ENCODE data around the gene ZNF592. TPM values are rescaled to one million over a fixed set of nuclear protein-coding genes. Genes with fewer than 3 reads are reported as not detected.

ZNF592 gene
- total and polyA plus RNA-seq, 9 of the 15 experiments (the other 6 are each of a cell fraction or from before 2014, with no cell fraction given): 0.88 to 23.8 (median 7.4) TPM

DNA sequence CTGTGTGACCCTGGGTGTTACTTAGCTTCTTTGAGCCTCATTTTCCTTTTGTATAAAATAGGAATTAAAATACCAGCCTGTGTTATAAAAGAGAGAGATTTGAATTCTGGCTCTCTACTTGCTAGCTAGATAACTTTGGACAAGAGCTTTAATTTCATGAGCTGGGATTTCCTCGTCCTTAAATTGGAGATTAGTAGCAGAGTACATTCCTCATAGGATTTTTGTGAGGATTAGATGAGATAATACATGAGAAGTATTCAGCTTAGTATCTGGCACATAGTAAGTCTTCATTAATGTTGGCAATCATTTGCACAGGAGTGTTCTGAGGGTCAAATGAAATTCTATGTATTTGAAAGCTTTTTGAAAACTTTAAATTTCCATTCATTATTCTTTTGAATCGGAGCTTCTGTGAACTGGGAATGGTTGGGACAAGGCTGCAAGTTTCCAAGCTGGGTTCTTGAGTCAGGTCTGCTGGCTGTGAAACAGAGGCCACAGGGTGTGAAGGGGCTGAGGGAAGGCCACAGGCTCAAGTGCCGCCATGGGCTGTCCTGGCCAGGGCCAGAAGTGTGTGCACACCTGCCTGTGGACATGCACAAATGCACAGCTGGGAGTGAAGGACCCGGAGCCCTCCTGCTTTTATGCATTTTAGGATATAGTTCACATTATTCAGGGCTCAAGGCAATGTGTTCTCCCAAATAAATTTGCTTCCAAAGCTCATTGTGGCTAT, 86.0 kb downstream of the ZNF592 start (continued):
- TF ChIP-seq, protein P1, sequence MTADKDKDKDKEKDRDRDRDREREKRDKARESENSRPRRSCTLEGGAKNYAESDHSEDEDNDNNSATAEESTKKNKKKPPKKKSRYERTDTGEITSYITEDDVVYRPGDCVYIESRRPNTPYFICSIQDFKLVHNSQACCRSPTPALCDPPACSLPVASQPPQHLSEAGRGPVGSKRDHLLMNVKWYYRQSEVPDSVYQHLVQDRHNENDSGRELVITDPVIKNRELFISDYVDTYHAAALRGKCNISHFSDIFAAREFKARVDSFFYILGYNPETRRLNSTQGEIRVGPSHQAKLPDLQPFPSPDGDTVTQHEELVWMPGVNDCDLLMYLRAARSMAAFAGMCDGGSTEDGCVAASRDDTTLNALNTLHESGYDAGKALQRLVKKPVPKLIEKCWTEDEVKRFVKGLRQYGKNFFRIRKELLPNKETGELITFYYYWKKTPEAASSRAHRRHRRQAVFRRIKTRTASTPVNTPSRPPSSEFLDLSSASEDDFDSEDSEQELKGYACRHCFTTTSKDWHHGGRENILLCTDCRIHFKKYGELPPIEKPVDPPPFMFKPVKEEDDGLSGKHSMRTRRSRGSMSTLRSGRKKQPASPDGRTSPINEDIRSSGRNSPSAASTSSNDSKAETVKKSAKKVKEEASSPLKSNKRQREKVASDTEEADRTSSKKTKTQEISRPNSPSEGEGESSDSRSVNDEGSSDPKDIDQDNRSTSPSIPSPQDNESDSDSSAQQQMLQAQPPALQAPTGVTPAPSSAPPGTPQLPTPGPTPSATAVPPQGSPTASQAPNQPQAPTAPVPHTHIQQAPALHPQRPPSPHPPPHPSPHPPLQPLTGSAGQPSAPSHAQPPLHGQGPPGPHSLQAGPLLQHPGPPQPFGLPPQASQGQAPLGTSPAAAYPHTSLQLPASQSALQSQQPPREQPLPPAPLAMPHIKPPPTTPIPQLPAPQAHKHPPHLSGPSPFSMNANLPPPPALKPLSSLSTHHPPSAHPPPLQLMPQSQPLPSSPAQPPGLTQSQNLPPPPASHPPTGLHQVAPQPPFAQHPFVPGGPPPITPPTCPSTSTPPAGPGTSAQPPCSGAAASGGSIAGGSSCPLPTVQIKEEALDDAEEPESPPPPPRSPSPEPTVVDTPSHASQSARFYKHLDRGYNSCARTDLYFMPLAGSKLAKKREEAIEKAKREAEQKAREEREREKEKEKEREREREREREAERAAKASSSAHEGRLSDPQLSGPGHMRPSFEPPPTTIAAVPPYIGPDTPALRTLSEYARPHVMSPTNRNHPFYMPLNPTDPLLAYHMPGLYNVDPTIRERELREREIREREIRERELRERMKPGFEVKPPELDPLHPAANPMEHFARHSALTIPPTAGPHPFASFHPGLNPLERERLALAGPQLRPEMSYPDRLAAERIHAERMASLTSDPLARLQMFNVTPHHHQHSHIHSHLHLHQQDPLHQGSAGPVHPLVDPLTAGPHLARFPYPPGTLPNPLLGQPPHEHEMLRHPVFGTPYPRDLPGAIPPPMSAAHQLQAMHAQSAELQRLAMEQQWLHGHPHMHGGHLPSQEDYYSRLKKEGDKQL (CRISPR knock-in tag; IDR thresholded peaks at IDR 0.05; ENCODE audit: borderline replicate concordance): no peak
- TF ChIP-seq ZNF584 (CRISPR knock-in tag; IDR thresholded peaks at IDR 0.05; ENCODE audit: low read depth) (no peak), MCM5 (IDR thresholded peaks at IDR 0.05; ENCODE audit: low read depth) (no peak), HCFC1 (IDR thresholded peaks at IDR 0.05; ENCODE audit: low read depth, low read length) (no peak), GMEB1 (CRISPR knock-in tag; IDR thresholded peaks at IDR 0.05) (no peak), FOXA3 (CRISPR knock-in tag; conservative IDR thresholded peaks at IDR 0.05 in 1 of 2, IDR thresholded peaks at IDR 0.05 in 1 of 2) (no peak), ZNF253 (CRISPR knock-in tag; conservative IDR thresholded peaks at IDR 0.05) (no peak), ETV5 (CRISPR knock-in tag; IDR thresholded peaks at IDR 0.05; ENCODE audit: low read depth) (no peak)
- TF ChIP-seq, protein P2, sequence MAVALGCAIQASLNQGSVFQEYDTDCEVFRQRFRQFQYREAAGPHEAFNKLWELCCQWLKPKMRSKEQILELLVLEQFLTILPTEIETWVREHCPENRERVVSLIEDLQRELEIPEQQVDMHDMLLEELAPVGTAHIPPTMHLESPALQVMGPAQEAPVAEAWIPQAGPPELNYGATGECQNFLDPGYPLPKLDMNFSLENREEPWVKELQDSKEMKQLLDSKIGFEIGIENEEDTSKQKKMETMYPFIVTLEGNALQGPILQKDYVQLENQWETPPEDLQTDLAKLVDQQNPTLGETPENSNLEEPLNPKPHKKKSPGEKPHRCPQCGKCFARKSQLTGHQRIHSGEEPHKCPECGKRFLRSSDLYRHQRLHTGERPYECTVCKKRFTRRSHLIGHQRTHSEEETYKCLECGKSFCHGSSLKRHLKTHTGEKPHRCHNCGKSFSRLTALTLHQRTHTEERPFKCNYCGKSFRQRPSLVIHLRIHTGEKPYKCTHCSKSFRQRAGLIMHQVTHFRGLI (CRISPR knock-in tag; IDR thresholded peaks at IDR 0.05): no peak

Data from K562 (cell line).